ENCODE results near the gene ATP9A. TPM values are rescaled to one million over a fixed set of nuclear protein-coding genes. Genes with fewer than 3 reads are reported as not detected.

Gene ATP9A
- total and polyA plus RNA-seq, 2 of the 4 experiments (the other 2 are of a cell fraction) = 10.6 to 22.4 TPM

DNA sequence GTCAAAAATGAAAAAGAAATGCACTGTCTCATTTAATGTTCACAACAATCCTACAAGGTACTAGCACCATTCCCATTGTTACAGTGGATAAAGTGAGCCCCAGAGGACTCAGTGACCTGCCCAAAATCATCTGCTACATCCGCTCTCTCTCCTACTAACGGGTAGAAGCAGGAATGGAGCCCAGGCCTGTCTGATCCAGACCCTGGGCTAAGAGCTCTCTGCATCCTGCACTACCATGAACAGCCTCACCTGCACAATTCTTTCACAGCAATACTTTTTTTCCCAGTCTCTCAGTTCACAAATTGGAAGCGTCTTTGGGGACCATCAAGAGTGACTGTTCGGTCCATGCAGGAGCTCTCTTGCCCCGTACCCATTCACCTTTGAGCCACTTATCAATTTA is 31.2 kb downstream of the ATP9A start:
- Histone ChIP-seq H2BK5ac (ENCODE audit: low read depth, low read length, poor library complexity, severe bottlenecking) (no peak overlapping the region), H3K9ac (ENCODE audit: low read depth, low read length) (no peak overlapping the region), H3K9me3 (ENCODE audit: control insufficient read depth, insufficient read depth, low read length) (no peaks in the 10 kb centered on the region), H3K14ac (replicated peaks; ENCODE audit: low read depth, low read length) (no peak overlapping the region), H4K5ac (ENCODE audit: low read depth, low read length) (no peak overlapping the region), H3K9me1 (ENCODE audit: insufficient read depth, low read length) (peaks cover 24% of the 10 kb centered on the region), H3K56ac (ENCODE audit: extremely low read depth, insufficient read depth, low read length) (no peak overlapping the region), H4K20me1 (ENCODE audit: insufficient read depth, low read length) (peaks cover 13% of the 10 kb centered on the region), H3K4me2 (ENCODE audit: low read depth, low read length) (no peak overlapping the region), H3K4me3 (ENCODE audit: insufficient read depth, low read depth, low read length) (no peak overlapping the region), H3K23ac (ENCODE audit: low read depth, low read length) (no peak overlapping the region), H4K8ac (ENCODE audit: low read depth in 2 of 2, low read length in 2 of 2) (no peak overlapping the region), H3K4me1 (ENCODE audit: control insufficient read depth, insufficient read depth, low read length) (peaks cover 12% of the 10 kb centered on the region), H2AK5ac (ENCODE audit: low read depth, low read length) (no peak overlapping the region), H3K18ac (ENCODE audit: low read depth, low read length) (no peak overlapping the region), H3K4ac (ENCODE audit: low read depth, low read length) (no peak overlapping the region), H2BK20ac (ENCODE audit: low read depth, low read length) (no peak overlapping the region), H3K27ac (ENCODE audit: insufficient read depth, low read length) (no peak overlapping the region), H4K91ac (ENCODE audit: insufficient read depth, low read depth, low read length) (no peak overlapping the region), H2BK120ac (ENCODE audit: low read depth, low read length) (no peak overlapping the region), H2AK9ac (replicated peaks; ENCODE audit: low read depth, low read length, poor library complexity) (no peak overlapping the region), H3K27me3 (ENCODE audit: control insufficient read depth, insufficient read depth, low read length) (no peaks in the 10 kb centered on the region), H2BK15ac (ENCODE audit: low read depth, low read length) (no peak overlapping the region), H3K36me3 (ENCODE audit: control insufficient read depth, insufficient read depth, low read length) (no peaks in the 10 kb centered on the region), H2AFZ (replicated peaks; ENCODE audit: low read length, poor library complexity) (no peak overlapping the region), H3K79me1 (ENCODE audit: low read depth in 1 of 2, low read length in 2 of 2) (peaks cover 15 to 90% of the 10 kb centered on the region in 2 experiments)
- ChIA-PET CTCF (no interaction called here), POLR2A (ENCODE audit: unreplicated experiment) (no interaction called here)
- no TSS peak for BruUV-seq (replicated peaks)
- TF ChIP-seq RFX5 (IDR thresholded peaks at IDR 0.05; ENCODE audit: low read depth, low read length) (no peak), CEBPB (IDR thresholded peaks at IDR 0.05; ENCODE audit: low read depth, low read length) (no peak), USF2 (IDR thresholded peaks at IDR 0.05; ENCODE audit: low read depth, low read length) (no peak), BHLHE40 (IDR thresholded peaks at IDR 0.05; ENCODE audit: low read depth, low read length) (no peak)
- intact Hi-C loops (cut with micrococcal nuclease) (no loop called here), in situ Hi-C loops (cut with MboI; ENCODE audit: low sequenced_read_pairs) (no loop called here), dilution Hi-C loops (cut with HindIII; ENCODE audit: low sequenced_read_pairs, unreplicated experiment) (no loop called here)
- 89% methylated on average over 3 of the region's 5 CpGs; no CpG with 5 or more reads in 1 of the 2 experiments for WGBS, 2 experiments (ENCODE audit: extremely low coverage in 2 of 2, insufficient read length in 1 of 2)
- no peak for ATAC-seq (ENCODE audit: low read depth)
- no peak for DNase-seq
